ENCODE results near the gene LRRFIP1. TPM values are rescaled to one million over a fixed set of nuclear protein-coding genes. Genes with fewer than 3 reads are reported as not detected.
A peak's percentile ranks its signal among the peaks of the same experiment; 100 is the strongest.

LRRFIP1 gene
- total and polyA plus RNA-seq, 2 of the 13 experiments (the other 11 are each of a cell fraction or from before 2014, with no cell fraction given): 15.9 to 40.5 TPM

- TF ChIP-seq CERS6 (CRISPR knock-in tag; IDR thresholded peaks at IDR 0.05): no peak
- TF ChIP-seq HNF4G (IDR thresholded peaks at IDR 0.05; ENCODE audit: borderline replicate concordance, low read depth, low read length): no peak
- no peak for TF ChIP-seq HNF4G (CRISPR knock-in tag; IDR thresholded peaks at IDR 0.05; ENCODE audit: borderline replicate concordance, low read depth)
- TF ChIP-seq ESRRA (CRISPR knock-in tag; IDR thresholded peaks at IDR 0.05; ENCODE audit: low read depth): no peak
- TF ChIP-seq ZFP36L2 (CRISPR knock-in tag; IDR thresholded peaks at IDR 0.05): no peak
- TF ChIP-seq MAF1 (CRISPR knock-in tag; IDR thresholded peaks at IDR 0.05; ENCODE audit: borderline replicate concordance): no peak
- no peak for TF ChIP-seq SP1 (IDR thresholded peaks at IDR 0.05)
- no peak for TF ChIP-seq SP1 (CRISPR knock-in tag; IDR thresholded peaks at IDR 0.05)
Measured at GRCh38 chr2:237692601-237693290, 65.4 kb downstream of the LRRFIP1 start (continued).

GRCh38 chr2:237693291-237693994, 66.1 kb downstream of the LRRFIP1 start:
- WGBS (ENCODE audit: low lambda C conversion rate): 29% methylated on average over 6 of the region's 6 CpGs
- POLR2A ChIA-PET: interaction anchor here (0.8 to 1.4 kb wide), 8 partner anchors 10 to 102 kb away, joined by 3 to 11 read pairs (median 4); no protein-coding TSS in a partner anchor
- no peak for ATAC-seq
- Histone ChIP-seq H3K36me3 (replicated peaks in 1 of 2; ENCODE audit: control insufficient read depth in 1 of 2, insufficient read depth in 2 of 2, low read length in 2 of 2) (peaks cover 0 to 4% of the 10 kb centered on the region in 2 experiments; a peak in 1 of 5 replicates), H2AFZ (ENCODE audit: low read length) (no peak overlapping the region), H4K20me1 (ENCODE audit: insufficient read depth, low read length) (peaks cover 37% of the 10 kb centered on the region; the same call in 1 of the 2 replicates), H3K9me3 (ENCODE audit: low read length) (no peaks in the 10 kb centered on the region), H3K27ac (ENCODE audit: extremely low read length, insufficient read depth, low read length) (peak overlapping the region; percentile 67), H3K9ac (ENCODE audit: insufficient read depth, low read depth, low read length) (peak overlapping the region; percentile 93), H3K27me3 (ENCODE audit: control insufficient read depth in 1 of 2, insufficient read depth in 2 of 2, low read length in 2 of 2) (no peaks in the 10 kb centered on the region; a peak in 1 of 5 replicates), H3K4me1 (ENCODE audit: insufficient read depth, low read length) (peaks cover 69% of the 10 kb centered on the region), H3K79me2 (ENCODE audit: insufficient read depth, low read length) (peaks cover 58% of the 10 kb centered on the region), H3K4me3 (replicated peaks in 1 of 3; ENCODE audit: insufficient read depth in 1 of 3, low read depth in 2 of 3, low read length in 3 of 3) (peak overlapping the region; percentile 86 to 92 (median 88)), H3K4me2 (ENCODE audit: low read depth, low read length) (peak overlapping the region; percentile 97)
- BruUV-seq (replicated peaks): no TSS peak
- intact Hi-C loops (cut with micrococcal nuclease; ENCODE audit: unreplicated experiment) (loop anchor here (1.0 kb wide), 1 partner anchor 22 kb away; no protein-coding TSS in a partner anchor), in situ Hi-C loops (cut with HindIII; ENCODE audit: extremely low pct_ligation_motif_present, low pct_unique_long_range_greater_than_20kb) (no loop called here)
- CTCF ChIA-PET (ENCODE audit: low intra/inter-chr PET ratio, low total read pairs): no interaction called here
- FAIRE-seq: no peak
- peak; percentile 64 for DNase-seq (ENCODE audit: low spot score)
- TF ChIP-seq THRA (CRISPR knock-in tag; IDR thresholded peaks at IDR 0.05; ENCODE audit: borderline replicate concordance) (no peak), ZNF296 (CRISPR knock-in tag; conservative IDR thresholded peaks at IDR 0.05) (no peak), TP53 (CRISPR knock-in tag; conservative IDR thresholded peaks at IDR 0.05) (no peak), MIER2 (CRISPR knock-in tag; IDR thresholded peaks at IDR 0.05) (0 out of 2 replicates have a peak, but pooled peaks have one; percentile 5), HNF1B (CRISPR knock-in tag; IDR thresholded peaks at IDR 0.05) (0 out of 2 replicates have a peak, but pooled peaks have one; percentile 31), ZNF766 (CRISPR knock-in tag; IDR thresholded peaks at IDR 0.05; ENCODE audit: borderline replicate concordance) (no peak), NFE2L1 (CRISPR knock-in tag; IDR thresholded peaks at IDR 0.05; ENCODE audit: borderline replicate concordance) (no peak), PATZ1 (CRISPR knock-in tag; IDR thresholded peaks at IDR 0.05) (0 out of 2 replicates have a peak, but pooled peaks have one; percentile 10)

Measured in HepG2 (cell line).